ES-I3 (cell line): Measurements from ENCODE around the gene PCDHB2.
"Not testable (repeated sequence)": the region's sequence is repeated elsewhere in the genome, so short reads cannot be mapped to it uniquely, and the experiment has no call there.

Source experiments
- H3K36me3 ChIP-seq: 2 replicates; pipeline ENCODE4 v1.6.1; 2013; ENCODE audit warnings: mild to moderate bottlenecking, low read length, control low read depth, moderate library complexity; ENCODE audit not compliant: insufficient read depth
- H3K4me1 ChIP-seq: 2 replicates; pipeline ENCODE4 v1.6.1; 2013; ENCODE audit warnings: mild to moderate bottlenecking, control low read depth, low read length; ENCODE audit not compliant: insufficient read depth
- H3K9ac ChIP-seq: 2 replicates; pipeline ENCODE4 v1.6.1; 2013; ENCODE audit warnings: low read depth, mild to moderate bottlenecking, low read length, moderate library complexity
- H3K9me3 ChIP-seq: 2 replicates; pipeline ENCODE4 v1.6.1; 2013; ENCODE audit warnings: mild to moderate bottlenecking, low read length, moderate library complexity; ENCODE audit not compliant: control insufficient read depth, insufficient read depth

The PCDHB2 gene

DNA sequence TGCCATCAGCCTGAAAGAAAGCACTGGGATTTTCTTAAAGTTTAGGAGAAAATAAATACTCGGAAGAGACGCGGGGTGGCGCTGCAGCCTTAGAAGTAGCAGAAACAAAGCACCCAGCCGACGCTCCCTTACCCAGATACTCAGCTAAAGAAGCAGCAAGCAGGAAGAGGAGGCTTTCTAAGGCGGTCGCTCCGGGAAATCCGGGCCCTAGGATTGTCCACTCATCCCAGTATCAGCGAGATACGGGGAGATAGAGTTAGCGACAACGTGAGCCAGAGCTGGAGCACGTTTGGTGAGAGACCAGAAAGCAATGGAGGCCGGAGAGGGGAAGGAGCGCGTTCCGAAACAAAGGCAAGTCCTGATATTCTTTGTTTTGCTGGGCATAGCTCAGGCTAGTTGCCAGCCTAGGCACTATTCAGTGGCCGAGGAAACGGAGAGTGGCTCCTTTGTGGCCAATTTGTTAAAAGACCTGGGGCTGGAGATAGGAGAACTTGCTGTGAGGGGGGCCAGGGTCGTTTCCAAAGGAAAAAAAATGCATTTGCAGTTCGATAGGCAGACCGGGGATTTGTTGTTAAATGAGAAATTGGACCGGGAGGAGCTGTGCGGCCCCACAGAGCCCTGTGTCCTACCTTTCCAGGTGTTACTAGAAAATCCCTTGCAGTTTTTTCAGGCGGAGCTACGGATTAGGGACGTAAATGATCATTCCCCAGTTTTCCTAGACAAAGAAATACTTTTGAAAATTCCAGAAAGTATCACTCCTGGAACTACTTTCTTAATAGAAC lies at the start of gene PCDHB2:
Gene PCDHB2, plus strand, starts transcription at position 135 of the 782 bp plus-strand sequence. Its CDS starts 176 bp downstream, at position 311.
- Histone ChIP-seq H3K4me1 (no peaks in the 10 kb centered on the region), H3K9me3 (no peaks in the 10 kb centered on the region), H3K36me3 (no peaks in the 10 kb centered on the region), H3K9ac (peak within 1 kb of the TSS; percentile 72)

DNA sequence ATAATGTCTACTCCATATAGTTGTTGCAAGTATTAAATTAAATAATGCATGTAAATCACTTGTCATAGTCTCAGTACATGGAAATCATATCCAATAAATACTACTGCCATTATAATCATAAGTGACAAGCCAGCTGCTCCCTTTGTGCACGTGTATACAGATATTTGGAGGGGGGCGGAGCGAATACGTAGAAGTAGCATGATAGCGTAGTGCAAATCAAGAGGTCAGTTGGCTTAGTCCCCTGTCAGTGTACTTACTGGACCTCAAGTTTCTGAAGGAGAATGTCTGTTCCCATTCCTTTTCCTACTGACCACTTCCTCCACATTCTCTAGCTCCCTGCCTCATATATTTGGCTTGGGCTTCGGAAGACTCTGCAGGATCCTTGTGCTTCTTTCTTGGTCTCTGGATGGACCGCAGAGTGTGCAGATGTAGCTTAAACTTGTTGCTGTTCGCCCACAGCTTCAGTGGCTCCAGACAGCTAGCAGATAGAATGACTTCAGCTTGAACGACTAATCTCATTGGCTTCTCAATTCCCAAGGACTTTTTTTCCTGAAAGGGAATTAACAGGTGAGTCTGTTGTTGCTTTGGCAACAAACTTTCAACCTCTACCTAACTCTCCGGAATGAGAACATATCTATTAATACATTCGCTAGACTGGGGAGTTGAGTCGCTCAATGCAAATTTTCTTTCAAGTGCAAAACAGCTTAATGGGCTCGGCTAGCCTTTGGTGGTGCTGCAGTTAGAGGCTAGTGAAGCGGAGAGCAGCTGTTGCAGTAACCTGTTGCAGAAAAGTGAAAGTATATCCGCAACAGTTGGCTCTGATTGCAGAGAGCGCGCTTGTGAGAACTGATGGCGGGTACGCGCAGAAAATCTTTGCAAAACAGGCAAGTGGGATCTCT lies 43.5 kb upstream of the PCDHB2 start, which contains the start of gene PCDHB1:
Gene PCDHB1, plus strand, starts transcription at position 753 of the 899 bp plus-strand sequence. Its CDS starts 97 bp downstream, at position 850.
- H3K9me3 ChIP-seq = peaks cover 2% of the 10 kb centered on the region; the same call in 1 of the 2 replicates
- H3K4me1 ChIP-seq = no peaks in the 10 kb centered on the region
- H3K36me3 ChIP-seq = no peaks in the 10 kb centered on the region
- peak within 1 kb of the TSS; percentile 52 for H3K9ac ChIP-seq

DNA sequence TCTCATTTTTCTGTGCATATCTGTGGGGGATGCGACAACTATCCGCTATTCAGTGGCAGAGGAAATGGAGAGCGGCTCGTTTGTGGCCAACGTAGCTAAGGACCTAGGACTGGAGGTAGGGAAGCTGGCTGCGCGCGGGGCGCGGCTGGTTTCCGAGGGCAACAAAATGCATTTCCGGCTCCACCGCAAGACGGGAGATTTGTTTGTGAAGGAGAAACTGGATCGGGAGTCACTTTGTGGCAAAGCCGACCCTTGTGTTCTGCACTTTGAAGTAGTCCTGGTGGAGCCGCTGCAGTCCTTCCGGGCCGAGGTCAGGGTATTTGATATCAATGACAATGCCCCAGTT lies 42.9 kb upstream of the PCDHB2 start:
- H3K9me3 ChIP-seq = peaks cover under 1% of the 10 kb centered on the region; the same call in 1 of the 2 replicates
- H3K4me1 ChIP-seq = no peaks in the 10 kb centered on the region
- H3K36me3 ChIP-seq = no peaks in the 10 kb centered on the region
- peak overlapping the region; percentile 52; the same call in 1 of the 2 replicates for H3K9ac ChIP-seq

DNA sequence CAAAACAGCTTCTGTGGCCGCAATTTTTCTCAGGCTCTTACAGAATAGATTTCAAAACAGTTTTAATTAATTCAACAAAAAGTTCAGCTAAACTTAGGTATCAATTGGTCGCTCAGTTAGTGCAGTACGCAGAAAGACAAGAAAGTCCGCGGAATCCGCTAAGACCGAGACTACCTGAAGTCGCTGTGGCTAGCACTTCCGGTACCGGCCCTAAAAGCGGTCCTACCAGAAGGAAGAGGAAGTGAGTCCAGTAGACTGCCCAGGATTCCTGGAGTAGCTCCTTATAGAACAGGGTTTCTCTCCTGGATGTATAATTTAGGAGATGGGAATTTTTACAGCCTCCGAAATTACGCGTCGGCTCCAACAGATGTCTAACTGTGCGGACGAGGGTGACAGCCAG lies 16.6 kb upstream of the PCDHB2 start:
- H3K4me1 ChIP-seq = no peaks in the 10 kb centered on the region
- H3K9me3 ChIP-seq = no peaks in the 10 kb centered on the region; the same call in 1 of the 2 replicates
- H3K9ac ChIP-seq = peak overlapping the region; percentile 81
- no peaks in the 10 kb centered on the region for H3K36me3 ChIP-seq

DNA sequence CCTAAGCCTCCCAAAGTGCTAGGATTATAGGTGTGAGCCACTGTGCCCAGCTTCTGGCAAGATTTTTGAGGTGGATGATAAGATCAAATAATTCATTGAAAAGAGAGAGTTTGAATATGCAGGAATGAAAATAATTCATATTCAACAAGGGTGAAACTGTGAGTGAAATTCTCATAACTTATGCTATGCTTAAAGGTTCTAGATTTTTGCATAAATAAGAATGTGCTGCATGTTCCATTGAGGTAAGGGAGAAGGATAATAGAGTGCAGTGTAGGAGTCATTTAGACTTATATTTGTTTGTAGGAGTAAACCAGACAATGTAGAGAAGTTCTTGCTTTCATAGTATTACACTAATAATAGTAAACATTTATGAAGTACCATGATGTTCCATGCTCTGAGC lies 12.2 kb upstream of the PCDHB2 start:
- Histone ChIP-seq H3K9ac (no peak overlapping the region), H3K36me3 (no peaks in the 10 kb centered on the region), H3K4me1 (no peaks in the 10 kb centered on the region; the same call in 1 of the 2 replicates), H3K9me3 (no peaks in the 10 kb centered on the region; the same call in 1 of the 2 replicates)

DNA sequence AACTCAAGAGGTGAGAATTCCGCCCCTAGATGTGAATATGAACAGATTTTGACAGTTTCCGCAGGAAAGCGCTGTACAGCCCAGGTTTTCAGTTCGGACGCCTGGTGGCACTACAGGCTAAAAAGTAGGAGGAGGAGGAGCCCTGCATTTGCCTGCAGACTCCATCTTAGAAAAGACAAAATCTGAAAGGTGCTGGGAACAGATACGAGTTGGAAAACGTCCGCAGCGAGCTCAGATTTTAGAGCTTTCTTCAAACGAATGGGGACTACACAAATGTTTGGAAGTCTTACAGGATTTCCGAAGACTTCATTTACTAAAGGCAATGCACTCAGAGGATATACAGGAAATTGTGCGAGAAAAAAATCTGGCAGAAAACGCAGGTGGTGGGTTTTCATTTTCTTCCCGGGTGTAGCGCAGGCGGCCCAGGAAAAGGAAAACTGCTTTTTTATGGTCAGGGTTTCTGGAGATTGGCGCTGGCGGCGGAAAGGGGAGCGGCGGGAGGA lies 9.9 kb upstream of the PCDHB2 start:
- no peaks in the 10 kb centered on the region for H3K9me3 ChIP-seq
- H3K4me1 ChIP-seq = no peaks in the 10 kb centered on the region; the same call in 1 of the 2 replicates
- no peaks in the 10 kb centered on the region for H3K36me3 ChIP-seq
- H3K9ac ChIP-seq = peak overlapping the region; percentile 57

DNA sequence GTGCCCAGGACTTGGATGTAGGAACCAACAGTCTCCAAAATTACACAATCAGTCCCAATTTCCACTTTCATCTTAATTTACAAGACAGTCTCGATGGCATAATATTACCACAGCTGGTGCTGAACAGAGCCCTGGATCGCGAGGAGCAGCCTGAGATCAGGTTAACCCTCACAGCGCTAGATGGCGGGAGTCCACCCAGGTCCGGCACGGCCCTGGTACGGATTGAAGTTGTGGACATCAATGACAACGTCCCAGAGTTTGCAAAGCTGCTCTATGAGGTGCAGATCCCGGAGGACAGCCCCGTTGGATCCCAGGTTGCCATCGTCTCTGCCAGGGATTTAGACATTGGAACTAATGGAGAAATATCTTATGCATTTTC lies 837 bp downstream of the PCDHB2 start:
- peak overlapping the region; percentile 72 for H3K9ac ChIP-seq

DNA sequence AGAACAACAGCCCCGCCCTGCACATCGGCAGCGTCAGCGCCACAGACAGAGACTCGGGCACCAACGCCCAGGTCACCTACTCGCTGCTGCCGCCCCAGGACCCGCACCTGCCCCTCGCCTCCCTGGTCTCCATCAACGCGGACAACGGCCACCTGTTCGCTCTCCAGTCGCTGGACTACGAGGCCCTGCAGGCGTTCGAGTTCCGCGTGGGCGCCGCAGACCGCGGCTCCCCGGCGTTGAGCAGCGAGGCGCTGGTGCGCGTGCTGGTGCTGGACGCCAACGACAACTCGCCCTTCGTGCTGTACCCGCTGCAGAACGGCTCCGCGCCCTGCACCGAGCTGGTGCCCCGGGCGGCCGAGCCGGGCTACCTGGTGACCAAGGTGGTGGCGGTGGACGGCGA lies 1.8 kb downstream of the PCDHB2 start:
- not testable (repeated sequence) for H3K4me1 ChIP-seq, H3K9ac ChIP-seq, H3K36me3 ChIP-seq, H3K9me3 ChIP-seq

More for the DNA sequence above, 837 bp downstream of the PCDHB2 start:
- H3K36me3 ChIP-seq = no peaks in the 10 kb centered on the region
- H3K9me3 ChIP-seq = no peaks in the 10 kb centered on the region
- H3K4me1 ChIP-seq = no peaks in the 10 kb centered on the region

DNA sequence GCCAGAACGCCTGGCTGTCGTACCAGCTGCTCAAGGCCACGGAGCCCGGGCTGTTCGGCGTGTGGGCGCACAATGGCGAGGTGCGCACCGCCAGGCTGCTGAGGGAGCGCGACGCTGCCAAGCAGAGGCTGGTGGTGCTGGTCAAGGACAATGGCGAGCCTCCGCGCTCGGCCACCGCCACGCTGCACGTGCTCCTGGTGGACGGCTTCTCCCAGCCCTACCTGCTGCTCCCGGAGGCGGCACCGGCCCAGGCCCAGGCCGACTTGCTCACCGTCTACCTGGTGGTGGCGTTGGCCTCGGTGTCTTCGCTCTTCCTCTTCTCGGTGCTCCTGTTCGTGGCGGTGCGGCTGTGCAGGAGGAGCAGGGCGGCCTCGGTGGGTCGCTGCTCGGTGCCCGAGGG lies 2.2 kb downstream of the PCDHB2 start:
- H3K4me1 ChIP-seq, H3K9me3 ChIP-seq, H3K36me3 ChIP-seq, H3K9ac ChIP-seq: not testable (repeated sequence)

DNA sequence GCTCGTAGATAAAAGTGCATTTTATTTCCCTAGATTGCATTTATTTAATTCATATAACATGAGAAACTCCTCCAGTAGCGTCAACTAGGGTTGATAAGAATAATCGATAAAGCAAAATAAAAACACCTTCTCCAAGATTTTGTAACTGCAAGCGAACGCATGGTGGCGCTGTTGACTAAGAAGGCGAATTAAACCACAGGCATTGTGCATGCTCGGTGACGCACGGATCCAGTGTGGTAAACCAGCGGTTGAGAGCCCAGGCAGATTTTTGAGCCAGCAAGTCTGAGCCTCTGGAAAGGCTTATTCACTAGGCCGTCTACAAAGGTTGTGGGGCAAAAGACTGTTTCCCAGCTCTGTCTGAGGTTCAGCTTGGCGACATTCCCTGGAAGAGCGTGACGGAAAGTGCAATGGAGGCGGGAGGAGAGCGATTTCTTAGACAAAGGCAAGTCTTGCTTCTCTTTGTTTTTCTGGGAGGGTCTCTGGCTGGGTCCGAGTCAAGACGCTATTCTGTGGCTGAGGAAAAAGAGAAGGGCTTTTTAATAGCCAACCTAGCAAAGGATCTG lies 5.9 kb downstream of the PCDHB2 start, which contains the start of gene PCDHB3:
Gene PCDHB3, plus strand, starts transcription at position 231 of the 563 bp plus-strand sequence. Its CDS starts 177 bp downstream, at position 408.
- Histone ChIP-seq H3K36me3 (no peaks in the 10 kb centered on the region), H3K9ac (peak within 1 kb of the TSS; percentile 25), H3K4me1 (no peaks in the 10 kb centered on the region), H3K9me3 (no peaks in the 10 kb centered on the region)

DNA sequence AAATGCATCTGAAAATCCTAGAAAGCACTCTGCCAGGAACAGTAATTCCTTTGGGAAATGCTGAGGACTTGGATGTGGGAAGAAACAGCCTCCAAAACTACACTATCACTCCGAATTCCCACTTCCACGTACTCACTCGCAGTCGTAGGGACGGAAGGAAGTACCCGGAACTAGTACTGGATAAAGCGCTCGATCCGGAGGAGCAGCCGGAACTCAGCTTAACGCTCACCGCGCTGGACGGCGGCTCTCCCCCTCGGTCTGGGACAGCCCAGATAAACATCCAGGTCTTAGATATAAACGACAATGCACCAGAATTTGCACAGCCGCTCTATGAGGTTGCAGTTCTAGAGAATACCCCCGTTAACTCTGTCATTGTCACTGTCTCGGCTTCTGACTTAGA lies 6.6 kb downstream of the PCDHB2 start:
- Histone ChIP-seq H3K4me1 (no peaks in the 10 kb centered on the region), H3K36me3 (no peaks in the 10 kb centered on the region), H3K9me3 (no peaks in the 10 kb centered on the region), H3K9ac (no peak overlapping the region)

DNA sequence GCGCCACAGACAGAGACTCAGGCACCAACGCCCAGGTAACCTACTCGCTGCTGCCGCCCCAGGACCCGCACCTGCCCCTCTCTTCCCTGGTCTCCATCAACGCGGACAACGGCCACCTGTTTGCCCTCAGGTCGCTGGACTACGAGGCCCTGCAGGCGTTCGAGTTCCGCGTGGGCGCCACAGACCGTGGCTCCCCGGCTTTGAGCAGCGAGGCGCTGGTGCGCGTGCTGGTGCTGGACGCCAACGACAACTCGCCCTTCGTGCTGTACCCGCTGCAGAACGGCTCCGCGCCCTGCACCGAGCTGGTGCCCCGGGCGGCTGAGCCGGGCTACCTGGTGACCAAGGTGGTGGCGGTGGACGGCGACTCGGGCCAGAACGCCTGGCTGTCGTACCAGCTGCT lies 7.7 kb downstream of the PCDHB2 start:
- not testable (repeated sequence) for H3K36me3 ChIP-seq, H3K9ac ChIP-seq, H3K4me1 ChIP-seq, H3K9me3 ChIP-seq

DNA sequence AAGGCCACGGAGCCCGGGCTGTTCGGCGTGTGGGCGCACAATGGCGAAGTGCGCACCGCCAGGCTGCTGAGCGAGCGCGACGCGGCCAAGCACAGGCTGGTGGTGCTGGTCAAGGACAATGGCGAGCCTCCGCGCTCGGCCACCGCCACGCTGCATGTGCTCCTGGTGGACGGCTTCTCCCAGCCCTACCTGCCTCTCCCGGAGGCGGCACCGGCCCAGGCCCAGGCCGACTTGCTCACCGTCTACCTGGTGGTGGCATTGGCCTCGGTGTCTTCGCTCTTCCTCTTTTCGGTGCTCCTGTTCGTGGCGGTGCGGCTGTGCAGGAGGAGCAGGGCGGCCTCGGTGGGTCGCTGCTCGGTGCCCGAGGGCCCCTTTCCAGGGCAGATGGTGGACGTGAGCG lies 8.1 kb downstream of the PCDHB2 start:
- not testable (repeated sequence) for H3K9ac ChIP-seq, H3K9me3 ChIP-seq, H3K4me1 ChIP-seq, H3K36me3 ChIP-seq

DNA sequence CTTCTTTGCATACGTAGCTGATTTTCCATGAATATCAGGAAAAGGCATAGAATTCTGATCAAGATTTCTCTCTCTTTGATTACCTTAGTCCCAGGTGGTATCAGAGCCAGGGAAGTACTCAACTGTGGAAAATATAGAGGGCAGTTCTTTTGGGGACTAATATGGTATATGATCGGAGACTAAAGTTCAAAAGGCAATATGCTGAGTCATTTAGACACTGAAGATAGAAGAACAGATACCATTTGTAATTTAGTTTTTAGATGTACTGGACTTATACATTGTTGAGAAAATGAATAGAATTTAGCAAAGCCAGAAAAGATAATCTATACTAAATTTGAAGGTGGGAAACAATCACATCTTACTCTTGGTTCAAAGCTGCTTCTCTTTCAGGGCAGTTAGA lies 10.9 kb downstream of the PCDHB2 start:
- no peak overlapping the region for H3K9ac ChIP-seq
- H3K4me1 ChIP-seq = no peaks in the 10 kb centered on the region
- no peaks in the 10 kb centered on the region for H3K9me3 ChIP-seq
- no peaks in the 10 kb centered on the region for H3K36me3 ChIP-seq
